Nephron (organoid): ENCODE measurements around the gene FOXO6.

Experiments used
- H3K27ac Mint-ChIP-seq, 3 experiments: 2 replicates each; pipeline ENCODE4 v1.8.0; 2020; ENCODE audit warnings: mixed read lengths in 3 of 3, mild to moderate bottlenecking in 2 of 3, moderate library complexity in 1 of 3
- H3K27me3 Mint-ChIP-seq: 2 replicates; pipeline ENCODE4 v1.8.0; 2021; ENCODE audit warnings: low read depth, mild to moderate bottlenecking, moderate library complexity, mixed read lengths
- H3K36me3 Mint-ChIP-seq: 2 replicates; pipeline ENCODE4 v1.8.0; 2020; ENCODE audit warnings: low read depth, mixed read lengths
- H3K4me1 Mint-ChIP-seq: 2 replicates; pipeline ENCODE4 v1.8.0; 2020; ENCODE audit warnings: mixed read lengths
- H3K4me3 Mint-ChIP-seq, 3 experiments: 2 replicates each; pipeline ENCODE4 v1.8.0; 2020; ENCODE audit warnings: mild to moderate bottlenecking in 3 of 3, mixed read lengths in 3 of 3, moderate library complexity in 2 of 3
- H3K9me3 Mint-ChIP-seq: 2 replicates; pipeline ENCODE4 v1.8.0; 2020; ENCODE audit warnings: mixed read lengths
- TF ChIP-seq, protein P1 (sequence below), 3 experiments: fragments of 200-600 bp; sonication (generic); IDR thresholded peaks; one replicate each; pipeline ENCODE4 v1.5.0; 2021; ENCODE audit warnings: antibody characterized with exemption in 3 of 3; ENCODE audit not compliant: unreplicated experiment in 3 of 3

The FOXO6 gene

DNA sequence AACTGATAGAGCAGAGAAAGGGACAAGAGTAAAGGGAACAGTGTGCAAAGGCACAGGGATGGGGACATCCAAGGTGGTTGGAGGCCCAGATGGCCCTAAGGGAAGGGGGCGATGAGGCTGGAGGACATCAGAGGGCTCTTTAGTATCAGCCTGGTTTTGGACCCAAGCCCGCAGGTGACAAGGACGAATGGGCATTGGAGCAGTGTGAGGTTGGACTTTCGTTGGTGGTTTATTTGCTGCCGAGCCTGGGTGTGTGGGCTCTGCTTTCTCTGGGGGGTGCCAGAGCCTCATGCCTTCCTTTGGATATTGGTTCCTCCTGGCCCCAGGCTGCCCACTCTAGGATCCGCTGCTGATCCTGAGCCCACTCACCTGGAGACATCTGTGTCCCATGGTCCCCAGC lies 12.1 kb downstream of the FOXO6 start:
- H3K36me3 Mint-ChIP-seq: peaks cover 5% of the 10 kb centered on the region
- H3K27ac Mint-ChIP-seq: peak overlapping the region in 1 of 3 experiments; percentile 52
- peaks cover 31% of the 10 kb centered on the region for H3K27me3 Mint-ChIP-seq
- H3K4me1 Mint-ChIP-seq: peaks cover 85% of the 10 kb centered on the region
- H3K9me3 Mint-ChIP-seq: no peaks in the 10 kb centered on the region
- TF ChIP-seq, protein P1, sequence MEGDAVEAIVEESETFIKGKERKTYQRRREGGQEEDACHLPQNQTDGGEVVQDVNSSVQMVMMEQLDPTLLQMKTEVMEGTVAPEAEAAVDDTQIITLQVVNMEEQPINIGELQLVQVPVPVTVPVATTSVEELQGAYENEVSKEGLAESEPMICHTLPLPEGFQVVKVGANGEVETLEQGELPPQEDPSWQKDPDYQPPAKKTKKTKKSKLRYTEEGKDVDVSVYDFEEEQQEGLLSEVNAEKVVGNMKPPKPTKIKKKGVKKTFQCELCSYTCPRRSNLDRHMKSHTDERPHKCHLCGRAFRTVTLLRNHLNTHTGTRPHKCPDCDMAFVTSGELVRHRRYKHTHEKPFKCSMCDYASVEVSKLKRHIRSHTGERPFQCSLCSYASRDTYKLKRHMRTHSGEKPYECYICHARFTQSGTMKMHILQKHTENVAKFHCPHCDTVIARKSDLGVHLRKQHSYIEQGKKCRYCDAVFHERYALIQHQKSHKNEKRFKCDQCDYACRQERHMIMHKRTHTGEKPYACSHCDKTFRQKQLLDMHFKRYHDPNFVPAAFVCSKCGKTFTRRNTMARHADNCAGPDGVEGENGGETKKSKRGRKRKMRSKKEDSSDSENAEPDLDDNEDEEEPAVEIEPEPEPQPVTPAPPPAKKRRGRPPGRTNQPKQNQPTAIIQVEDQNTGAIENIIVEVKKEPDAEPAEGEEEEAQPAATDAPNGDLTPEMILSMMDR (IDR thresholded peaks at IDR 0.05; ENCODE audit: unreplicated experiment in 3 of 3): no peak
- no peak overlapping the region for H3K4me3 Mint-ChIP-seq

GRCh38 chr1:41374711-41375110 lies 13.5 kb downstream of the FOXO6 start:
- H3K4me1 Mint-ChIP-seq: peaks cover 79% of the 10 kb centered on the region
- TF ChIP-seq, protein P1 (IDR thresholded peaks at IDR 0.05; ENCODE audit: unreplicated experiment in 3 of 3): no peak
- H3K27ac Mint-ChIP-seq: no peak overlapping the region
- no peak overlapping the region for H3K4me3 Mint-ChIP-seq
- peaks cover 5% of the 10 kb centered on the region for H3K36me3 Mint-ChIP-seq
- H3K9me3 Mint-ChIP-seq: no peaks in the 10 kb centered on the region
- peaks cover 21% of the 10 kb centered on the region for H3K27me3 Mint-ChIP-seq

DNA sequence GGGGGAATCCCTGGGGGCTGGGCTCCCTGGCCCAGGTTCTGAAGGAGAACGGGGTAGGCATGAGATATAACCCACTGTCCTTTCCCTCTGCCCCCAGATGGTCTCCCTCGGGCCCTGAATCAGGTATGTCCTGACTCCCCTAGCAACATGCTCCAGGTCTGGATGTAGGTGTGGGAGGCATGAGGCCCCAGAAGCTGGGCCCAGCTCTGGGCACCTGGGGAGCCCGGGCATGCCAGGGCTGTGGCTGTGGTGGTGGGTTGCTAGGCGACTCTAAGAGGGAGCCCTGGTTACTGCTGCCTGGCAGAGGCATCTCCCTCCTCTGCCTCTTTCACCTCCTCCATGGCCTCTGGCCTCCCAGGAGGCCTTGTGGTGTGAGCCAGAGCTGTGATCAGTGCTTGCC lies 16.2 kb downstream of the FOXO6 start:
- no peak overlapping the region for H3K27ac Mint-ChIP-seq
- peaks cover 69% of the 10 kb centered on the region for H3K4me1 Mint-ChIP-seq
- H3K36me3 Mint-ChIP-seq: peaks cover 5% of the 10 kb centered on the region
- no peak overlapping the region for H3K4me3 Mint-ChIP-seq
- H3K9me3 Mint-ChIP-seq: no peaks in the 10 kb centered on the region
- TF ChIP-seq, protein P1 (IDR thresholded peaks at IDR 0.05; ENCODE audit: unreplicated experiment in 3 of 3): no peak
- peaks cover 32% of the 10 kb centered on the region for H3K27me3 Mint-ChIP-seq

- TF ChIP-seq, protein P1 (IDR thresholded peaks at IDR 0.05; ENCODE audit: unreplicated experiment in 3 of 3): no peak
- Mint-ChIP-seq H3K27me3 (peaks cover 31% of the 10 kb centered on the region), H3K4me1 (peaks cover 65% of the 10 kb centered on the region), H3K4me3 (peak overlapping the region in 1 of 3 experiments; percentile 4), H3K9me3 (no peaks in the 10 kb centered on the region), H3K36me3 (peaks cover 5% of the 10 kb centered on the region), H3K27ac (peak overlapping the region in 1 of 3 experiments; percentile 28)
Observed at GRCh38 chr1:41378222-41378621, 17.0 kb downstream of the FOXO6 start.

- Mint-ChIP-seq H3K27me3 (peaks cover 38% of the 10 kb centered on the region), H3K4me1 (peaks cover 67% of the 10 kb centered on the region), H3K36me3 (peaks cover 8% of the 10 kb centered on the region), H3K9me3 (no peaks in the 10 kb centered on the region), H3K27ac (peak overlapping the region in 1 of 3 experiments; percentile 74), H3K4me3 (no peak overlapping the region)
- TF ChIP-seq, protein P1 (IDR thresholded peaks at IDR 0.05; ENCODE audit: unreplicated experiment in 3 of 3): no peak
Observed at GRCh38 chr1:41378999-41379737, 17.9 kb downstream of the FOXO6 start.

DNA sequence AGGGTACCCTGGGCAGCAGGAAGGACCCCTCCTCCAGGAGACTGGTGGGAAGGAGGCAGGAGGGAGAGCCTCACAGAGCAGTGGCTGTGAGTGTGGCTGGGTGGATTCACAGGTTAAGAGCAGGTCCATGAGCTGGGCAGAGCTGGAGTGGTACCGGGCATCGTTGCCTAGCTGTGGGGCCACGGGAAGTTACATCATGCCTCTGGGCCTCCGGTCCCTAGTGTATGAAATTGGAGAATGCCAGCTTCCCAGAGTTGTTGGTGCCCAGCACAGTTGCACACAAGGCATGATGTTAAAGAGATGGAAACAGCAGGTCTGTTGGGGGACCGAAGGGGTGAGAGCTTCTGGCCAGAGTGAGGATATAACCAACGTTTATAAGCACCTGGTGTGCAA lies 18.5 kb downstream of the FOXO6 start:
- Mint-ChIP-seq H3K4me1 (peaks cover 67% of the 10 kb centered on the region), H3K9me3 (no peaks in the 10 kb centered on the region), H3K27me3 (peaks cover 44% of the 10 kb centered on the region), H3K27ac (peak overlapping the region in 2 of 3 experiments; percentile 74 to 75), H3K36me3 (peaks cover 8% of the 10 kb centered on the region), H3K4me3 (peak overlapping the region; percentile 54 to 82 (median 72))
- TF ChIP-seq, protein P1 (IDR thresholded peaks at IDR 0.05; ENCODE audit: unreplicated experiment in 3 of 3): no peak
